Caki2 (cell line): ENCODE results near the gene ATP2B2. TPM values are rescaled to one million over a fixed set of nuclear protein-coding genes. Genes with fewer than 3 reads are reported as not detected.

Experiments
- DNase-seq: peaks from one replicate; pipeline ENCODE4 v3.0.0-alpha.2; 2015; ENCODE audit warnings: low read depth
- in situ Hi-C: cut with HindIII; loops from 2 replicates; pipeline ENCODE4 v1.10.0; 2016; ENCODE audit warnings: low sequenced_read_pairs, low pct_unique_long_range_greater_than_20kb, mixed read lengths
- total RNA-seq: library from RNA; depleted of rRNA; stranded (reverse); fragments of >200 nt; shearing (Covaris generic); gene quantifications from 2 replicates; pipeline ENCODE4 v1.2.3, GENCODE V29; 2014; ENCODE audit warnings: low replicate concordance

The ATP2B2 gene
- total RNA-seq, 1 experiment from 2014 or later, result not detected

DNA sequence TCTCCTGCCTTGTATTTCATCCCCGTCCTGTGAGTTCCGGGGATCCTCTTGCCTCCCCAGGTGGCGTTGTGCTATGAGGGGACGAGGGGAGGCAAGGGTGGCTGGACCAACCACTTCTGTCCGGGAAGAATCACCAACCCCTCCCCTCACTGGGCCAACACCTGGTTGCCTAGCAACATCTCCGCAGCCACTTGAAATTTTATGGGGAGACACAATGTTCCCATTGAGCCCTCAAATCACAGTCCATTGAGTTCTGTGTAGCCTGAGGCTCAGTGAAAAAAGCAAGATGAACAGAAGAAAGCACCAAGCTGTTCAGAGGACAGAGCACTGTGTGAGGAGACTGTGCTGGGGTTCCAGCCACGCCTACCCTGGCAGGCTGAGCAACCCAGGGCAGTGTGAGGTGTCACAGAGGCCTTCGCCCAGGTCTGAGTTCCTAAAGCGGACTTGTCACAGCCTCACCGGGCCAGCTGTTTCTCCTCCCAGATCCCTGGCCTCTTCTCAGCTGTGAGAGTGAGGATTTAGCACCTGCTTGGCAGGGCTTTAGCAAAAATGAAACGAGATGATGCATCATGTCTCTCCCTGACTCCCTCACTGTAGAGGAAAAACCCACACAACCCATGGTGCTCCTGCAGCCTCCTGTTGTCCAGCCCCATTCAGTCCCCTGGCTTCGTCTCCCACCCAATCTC, 76.8 kb downstream of the ATP2B2 start:
- in situ Hi-C loops, result no loop called here
- no peak for DNase-seq

- in situ Hi-C loops, result no loop called here
- no peak for DNase-seq
Observed at GRCh38 chr3:10426346-10427220, 78.8 kb downstream of the ATP2B2 start.

GRCh38 chr3:10423171-10423882, 82.1 kb downstream of the ATP2B2 start:
- in situ Hi-C loops, result no loop called here
- no peak for DNase-seq

GRCh38 chr3:10421996-10422395, 83.4 kb downstream of the ATP2B2 start:
- in situ Hi-C loops, result no loop called here
- DNase-seq, result no peak

DNA sequence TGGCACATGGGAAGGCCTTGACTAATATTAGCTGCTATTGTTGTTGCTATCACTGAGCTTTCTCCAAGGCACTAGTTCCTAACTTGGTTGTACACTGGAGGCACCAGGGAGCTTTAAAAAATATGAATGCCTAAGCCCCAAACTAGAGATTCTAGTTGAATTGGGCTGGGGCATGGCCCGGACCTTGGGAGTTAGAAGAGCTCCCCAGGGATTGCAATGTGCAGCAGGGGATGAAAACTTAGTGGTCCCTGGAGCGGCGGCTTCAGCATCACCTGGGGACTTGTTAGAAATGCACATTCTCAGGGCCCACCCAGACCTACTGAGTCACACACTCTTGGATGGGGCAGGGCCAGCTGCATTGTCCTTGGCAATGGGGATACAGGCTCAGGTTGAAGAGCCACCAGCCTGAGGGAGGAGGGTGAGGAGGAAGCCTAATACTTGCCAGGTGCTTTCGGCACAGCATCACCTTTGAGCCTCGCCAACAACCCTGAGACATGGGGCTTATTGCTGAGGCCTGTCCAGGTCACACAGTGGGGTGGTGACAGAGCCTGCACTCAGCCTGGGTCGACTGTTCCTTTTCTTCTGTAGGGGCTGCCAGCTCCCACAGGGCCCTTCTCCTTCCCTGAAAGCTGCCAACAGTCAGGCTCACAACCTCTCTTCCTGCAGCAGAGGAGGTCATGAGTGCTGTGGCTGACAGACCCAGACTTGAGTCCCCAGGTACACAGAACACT, 84.5 kb downstream of the ATP2B2 start:
- no peak for DNase-seq
- in situ Hi-C loops, result no loop called here

DNA sequence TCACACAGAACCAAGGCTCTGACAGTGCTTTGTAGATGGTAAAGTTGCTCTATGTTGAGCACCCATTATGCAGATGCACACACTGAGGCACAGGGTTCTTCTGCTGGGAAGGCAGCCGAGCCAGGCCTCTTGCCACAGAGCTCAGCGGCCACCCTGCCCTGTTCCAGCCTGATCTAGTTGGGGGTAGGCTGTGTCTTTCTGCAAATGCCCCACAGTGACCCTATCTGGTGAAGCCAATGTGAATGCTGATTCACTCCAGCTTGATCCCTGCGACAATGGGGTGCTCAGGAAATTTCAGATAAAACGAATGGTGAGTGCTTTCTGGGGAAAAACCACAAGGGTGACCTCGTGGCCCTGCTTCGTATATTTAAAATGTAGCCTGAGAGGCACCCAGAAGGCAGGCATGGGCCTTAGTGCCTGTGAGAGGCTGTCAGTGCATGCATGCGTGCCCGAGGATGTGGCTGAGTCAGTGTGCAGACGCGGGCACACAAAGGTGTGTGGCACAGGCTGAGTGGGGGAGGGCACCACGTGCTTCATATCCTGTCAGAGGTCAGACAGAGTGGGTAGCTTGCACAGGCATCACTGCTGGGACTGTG, 85.7 kb downstream of the ATP2B2 start:
- in situ Hi-C loops, result no loop called here
- DNase-seq, result peak; percentile 76

- DNase-seq, result peak; percentile 9
- in situ Hi-C loops, result no loop called here
Observed at GRCh38 chr3:10417847-10418246, 87.5 kb downstream of the ATP2B2 start.

- in situ Hi-C loops, result no loop called here
Observed at GRCh38 chr3:10416730-10417300, 88.6 kb downstream of the ATP2B2 start.

DNA sequence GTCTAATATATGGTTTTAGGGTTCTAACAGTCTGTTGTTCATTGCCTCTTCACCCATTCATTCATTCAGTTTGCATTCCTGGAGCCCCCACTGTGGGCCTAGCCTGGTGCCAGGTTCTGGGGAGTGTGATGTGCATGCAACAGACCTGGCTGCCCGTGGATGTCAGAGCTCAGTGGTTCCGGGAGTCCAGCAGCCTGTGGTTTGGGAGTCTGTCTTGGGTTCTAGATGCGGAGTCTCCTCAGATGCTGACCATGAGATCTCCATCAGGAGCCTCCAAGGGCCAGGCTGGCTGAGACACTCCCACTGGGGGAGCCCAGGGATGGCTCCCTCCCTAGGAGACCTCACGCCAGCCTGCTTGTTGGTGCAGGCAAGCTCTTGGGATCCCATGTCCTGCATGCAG, 92.3 kb downstream of the ATP2B2 start:
- no peak for DNase-seq
- in situ Hi-C loops, result no loop called here

More at GRCh38 chr3:10416730-10417300, 88.6 kb downstream of the ATP2B2 start:
- no peak for DNase-seq

DNA sequence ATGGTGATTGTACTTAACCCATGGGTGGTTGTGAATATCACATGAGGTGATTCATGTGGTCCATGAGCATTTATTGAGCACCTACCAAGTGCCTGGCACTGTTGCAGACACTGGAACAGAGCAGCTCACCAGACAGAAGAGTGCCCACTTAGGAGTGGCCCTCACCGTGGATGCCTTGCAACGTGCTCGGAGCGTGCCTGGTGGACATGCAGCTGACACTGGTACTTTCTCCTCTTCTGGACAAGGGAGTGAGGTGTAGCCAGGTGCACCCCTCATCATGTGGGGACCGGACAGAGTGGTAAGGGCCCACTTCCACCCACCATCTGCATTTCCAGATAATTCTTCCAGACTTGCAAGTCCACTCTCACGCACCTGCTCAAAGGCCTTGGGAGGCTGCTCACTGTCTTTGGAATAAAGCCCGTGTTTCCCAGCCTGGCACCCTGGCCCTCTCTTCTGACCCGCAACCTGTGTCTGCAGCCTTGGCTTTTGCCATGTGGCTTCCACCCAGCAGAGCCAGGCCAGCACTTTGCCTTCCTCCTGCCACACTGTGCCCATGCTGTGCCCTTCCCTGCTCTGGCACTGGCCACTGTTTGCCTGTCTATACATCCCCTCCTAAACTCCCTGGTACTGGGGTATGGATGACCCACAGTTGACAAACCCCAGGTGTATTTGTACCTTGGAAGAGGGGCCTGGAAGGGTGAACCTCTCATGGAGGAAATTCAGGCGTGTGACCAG, 93.6 kb downstream of the ATP2B2 start:
- in situ Hi-C loops, result no loop called here
- no peak for DNase-seq

- DNase-seq, result no peak
- in situ Hi-C loops, result no loop called here
Observed at GRCh38 chr3:10410383-10411002, 94.9 kb downstream of the ATP2B2 start.

GRCh38 chr3:10408680-10409079, 96.7 kb downstream of the ATP2B2 start:
- DNase-seq, result no peak
- in situ Hi-C loops, result no loop called here

DNA sequence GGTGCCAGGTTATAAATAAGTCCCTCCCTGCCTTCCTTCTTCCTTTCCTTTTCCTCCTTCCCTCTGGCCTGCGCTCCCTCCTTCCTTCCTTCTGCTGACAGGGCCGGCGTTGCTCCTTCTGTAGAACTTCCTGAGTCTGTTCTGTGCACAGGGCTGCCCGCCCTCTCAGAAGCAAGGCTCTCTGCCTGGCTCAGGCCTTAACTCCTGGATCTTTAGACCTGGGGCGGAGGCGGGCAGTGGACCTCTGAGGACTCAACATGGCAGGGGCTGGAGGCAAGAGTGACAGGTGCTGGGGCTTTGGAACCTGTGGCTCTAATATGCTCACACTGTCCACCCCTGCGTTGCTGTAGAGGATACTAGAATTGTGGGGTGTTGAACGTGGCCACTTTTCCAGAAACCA, 98.0 kb downstream of the ATP2B2 start:
- no peak for DNase-seq
- in situ Hi-C loops, result no loop called here

DNA sequence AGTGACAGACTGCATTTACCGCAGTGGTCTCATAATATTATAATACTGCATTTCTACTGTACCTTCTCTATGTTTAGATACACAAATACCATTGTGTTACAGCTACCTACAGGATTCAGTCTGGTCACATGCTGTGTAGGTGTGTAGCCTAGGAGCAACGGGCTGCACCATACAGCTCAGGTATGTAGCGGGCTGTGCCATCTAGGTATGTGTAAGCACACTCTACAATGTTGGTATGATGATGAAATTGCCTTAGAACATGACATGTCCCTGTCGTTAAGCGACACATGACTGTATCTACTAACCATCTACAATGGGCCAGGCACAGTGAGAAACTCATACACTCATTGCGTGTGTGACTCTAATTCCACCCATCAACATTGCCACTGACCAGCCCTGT, 99.0 kb downstream of the ATP2B2 start:
- in situ Hi-C loops, result no loop called here
- no peak for DNase-seq

DNA sequence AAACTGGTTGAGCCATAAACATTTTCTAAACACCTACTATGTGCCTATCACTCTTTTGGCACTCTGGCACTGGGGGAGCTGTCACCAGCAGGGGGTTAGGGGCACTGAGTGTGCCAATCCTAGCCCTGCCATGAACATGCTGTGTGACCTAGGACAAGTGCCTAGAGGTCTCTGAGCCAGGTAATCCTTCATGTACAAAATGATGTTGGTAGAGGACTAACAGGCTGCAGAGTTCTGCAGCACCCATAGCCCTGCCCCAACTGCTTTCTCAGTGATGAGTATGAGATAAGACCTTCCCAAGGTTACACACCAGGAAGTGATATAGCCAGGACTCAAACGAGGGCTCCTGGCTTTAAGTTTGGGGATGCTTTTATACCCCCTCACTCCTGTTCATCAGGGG, 99.6 kb downstream of the ATP2B2 start:
- no peak for DNase-seq
- in situ Hi-C loops, result no loop called here

DNA sequence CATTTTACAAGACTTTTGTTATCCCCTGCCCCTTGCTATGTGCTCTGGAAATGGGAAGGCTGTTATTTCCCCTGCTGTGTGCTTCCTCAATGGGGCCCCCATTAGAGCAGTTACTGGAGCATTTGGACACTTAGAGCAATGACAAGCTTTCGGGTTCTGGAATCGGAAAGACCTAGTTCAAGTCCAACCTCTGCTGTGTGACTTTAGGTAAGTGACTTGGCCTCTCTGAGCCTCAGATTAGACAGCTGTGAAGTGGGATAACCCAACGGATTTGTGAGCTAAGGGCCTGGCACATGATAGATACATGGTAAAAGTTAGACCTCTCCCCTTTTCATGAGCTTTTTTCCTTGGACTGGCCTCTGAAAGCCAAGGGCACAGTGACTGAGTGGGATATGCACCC, 100.5 kb downstream of the ATP2B2 start:
- no peak for DNase-seq
- in situ Hi-C loops, result no loop called here

- no peak for DNase-seq
- in situ Hi-C loops, result no loop called here
Observed at GRCh38 chr3:10404377-10404776, 101.0 kb downstream of the ATP2B2 start.
